NCI-H345 treated with DMSO at 0.1 percent for 48 hours (cell line): ENCODE results near the gene ERCC4.
"Not testable (repeated sequence)": the region's sequence is repeated elsewhere in the genome, so short reads cannot be mapped to it uniquely, and the experiment has no call there.

Experiments used
- DNase-seq: peaks from one replicate; lab custom pipeline; 2025; ENCODE audit not compliant: unreplicated experiment; lab: John Stamatoyannopoulos, UW

The ERCC4 gene

GRCh38 chr16:13919683-13920509 is at the start of gene ERCC4:
ERCC4 (plus strand) TSS chr16:13920154; CDS start chr16:13920166, 12 bp downstream.
- peak; percentile 98 for DNase-seq

GRCh38 chr16:13873835-13874438 is 46.0 kb upstream of the ERCC4 start:
- peak; percentile 6 for DNase-seq

GRCh38 chr16:13875614-13876284 is 44.2 kb upstream of the ERCC4 start:
- no peak for DNase-seq

GRCh38 chr16:13883276-13883675 is 36.7 kb upstream of the ERCC4 start:
- no peak for DNase-seq

GRCh38 chr16:13883881-13884280 is 36.1 kb upstream of the ERCC4 start:
- DNase-seq, result no peak

- no peak for DNase-seq
Measured at GRCh38 chr16:13885700-13886099, 34.3 kb upstream of the ERCC4 start.

GRCh38 chr16:13886608-13887007 is 33.3 kb upstream of the ERCC4 start:
- DNase-seq, result no peak

- DNase-seq, result not testable (repeated sequence)
Measured at GRCh38 chr16:13889323-13889722, 30.6 kb upstream of the ERCC4 start.

- no peak for DNase-seq
Measured at GRCh38 chr16:13892301-13892700, 27.7 kb upstream of the ERCC4 start.

- no peak for DNase-seq
Measured at GRCh38 chr16:13895516-13895915, 24.4 kb upstream of the ERCC4 start.

- no peak for DNase-seq
Measured at GRCh38 chr16:13896543-13897182, 23.3 kb upstream of the ERCC4 start.

- DNase-seq, result no peak
Measured at GRCh38 chr16:13897806-13898205, 22.1 kb upstream of the ERCC4 start.

GRCh38 chr16:13898233-13898632 is 21.7 kb upstream of the ERCC4 start:
- DNase-seq, result no peak

- DNase-seq, result no peak
Measured at GRCh38 chr16:13902052-13902451, 17.9 kb upstream of the ERCC4 start.

- no peak for DNase-seq
Measured at GRCh38 chr16:13902677-13903076, 17.3 kb upstream of the ERCC4 start.

GRCh38 chr16:13904179-13904691 is 15.7 kb upstream of the ERCC4 start:
- DNase-seq, result no peak

- DNase-seq, result not testable (repeated sequence)
Measured at GRCh38 chr16:13904822-13905221, 15.1 kb upstream of the ERCC4 start.

GRCh38 chr16:13906168-13907089 is 13.5 kb upstream of the ERCC4 start:
- DNase-seq, result no peak

- no peak for DNase-seq
Measured at GRCh38 chr16:13907431-13907830, 12.5 kb upstream of the ERCC4 start.

GRCh38 chr16:13909069-13909468 is 10.9 kb upstream of the ERCC4 start:
- DNase-seq, result no peak
